Stimulated activated CD8-positive, alpha-beta memory T cell treated with anti-CD3 and anti-CD28 coated beads, Interleukin-15, amount 100 ng/mL, for 1 hour (primary cell): ENCODE results near the gene MOB3C.

Experiments used
- DNase-seq: peaks from one replicate; pipeline ENCODE4 v3.0.0-alpha.2; 2020; ENCODE audit warnings: low read depth

The MOB3C gene

DNA sequence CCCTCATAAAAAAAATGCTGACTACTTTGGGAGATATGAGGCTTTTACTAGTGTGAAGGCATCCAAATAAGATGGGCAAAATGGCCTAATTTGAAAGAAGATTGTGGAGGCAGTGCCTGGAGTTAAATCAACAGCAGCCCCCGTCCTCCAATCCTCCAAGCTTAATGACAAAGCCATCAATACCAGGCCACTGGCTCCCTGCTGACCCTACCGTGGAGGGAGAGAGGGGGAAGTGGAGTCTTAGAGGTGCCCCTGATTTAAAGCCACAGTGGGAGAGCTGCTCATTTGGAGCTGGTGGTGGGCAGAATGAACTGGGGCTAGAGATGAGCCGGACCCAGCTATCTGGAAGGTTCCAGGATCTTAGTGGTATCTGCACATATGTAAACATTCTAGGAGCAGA, 40.8 kb downstream of the MOB3C start:
- no peak for DNase-seq

DNA sequence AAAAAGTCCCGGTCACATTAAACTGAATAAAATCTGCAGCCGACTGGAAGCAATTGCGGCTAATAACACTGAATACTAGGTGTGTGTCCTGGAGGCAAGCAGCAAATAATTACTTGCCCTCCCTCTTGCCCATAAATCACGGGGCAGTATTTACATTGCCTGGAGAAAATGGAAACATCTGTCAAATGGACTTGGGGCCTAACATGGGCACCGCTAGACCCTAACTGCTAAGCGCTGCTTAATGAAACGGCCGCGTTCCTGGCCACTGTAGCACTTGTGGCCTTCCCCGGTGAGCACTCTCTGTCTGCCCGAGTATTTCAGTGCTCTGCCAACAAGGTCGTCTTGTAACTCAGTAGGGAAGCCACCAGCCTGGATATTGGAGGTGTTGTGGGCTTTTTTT, 41.3 kb downstream of the MOB3C start:
- no peak for DNase-seq

DNA sequence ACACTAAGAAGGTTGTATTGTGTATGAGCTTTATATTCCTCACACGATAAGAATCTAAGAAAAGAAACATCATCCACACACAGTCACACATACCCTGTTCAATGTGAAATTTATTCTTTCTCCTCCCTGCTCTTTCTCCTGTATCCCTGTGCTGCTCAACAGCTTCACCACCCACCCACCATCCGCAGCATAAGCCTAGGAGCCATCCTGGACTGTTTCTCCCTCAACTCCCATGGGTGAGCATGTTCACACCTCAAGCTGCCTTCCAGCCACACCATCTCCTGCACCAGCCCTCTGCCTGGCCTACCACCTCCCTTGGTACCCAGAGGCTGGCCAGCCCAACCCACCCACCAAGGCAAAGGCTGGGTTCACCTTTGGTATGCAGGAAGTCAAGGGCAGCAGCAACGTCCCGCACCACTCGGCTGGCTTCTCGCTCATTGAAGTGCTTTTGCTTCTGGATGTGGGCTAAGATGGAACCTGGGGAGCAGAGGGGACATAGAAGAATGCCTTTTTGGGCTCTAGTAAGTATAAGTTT, 44.9 kb downstream of the MOB3C start:
- DNase-seq = no peak

DNA sequence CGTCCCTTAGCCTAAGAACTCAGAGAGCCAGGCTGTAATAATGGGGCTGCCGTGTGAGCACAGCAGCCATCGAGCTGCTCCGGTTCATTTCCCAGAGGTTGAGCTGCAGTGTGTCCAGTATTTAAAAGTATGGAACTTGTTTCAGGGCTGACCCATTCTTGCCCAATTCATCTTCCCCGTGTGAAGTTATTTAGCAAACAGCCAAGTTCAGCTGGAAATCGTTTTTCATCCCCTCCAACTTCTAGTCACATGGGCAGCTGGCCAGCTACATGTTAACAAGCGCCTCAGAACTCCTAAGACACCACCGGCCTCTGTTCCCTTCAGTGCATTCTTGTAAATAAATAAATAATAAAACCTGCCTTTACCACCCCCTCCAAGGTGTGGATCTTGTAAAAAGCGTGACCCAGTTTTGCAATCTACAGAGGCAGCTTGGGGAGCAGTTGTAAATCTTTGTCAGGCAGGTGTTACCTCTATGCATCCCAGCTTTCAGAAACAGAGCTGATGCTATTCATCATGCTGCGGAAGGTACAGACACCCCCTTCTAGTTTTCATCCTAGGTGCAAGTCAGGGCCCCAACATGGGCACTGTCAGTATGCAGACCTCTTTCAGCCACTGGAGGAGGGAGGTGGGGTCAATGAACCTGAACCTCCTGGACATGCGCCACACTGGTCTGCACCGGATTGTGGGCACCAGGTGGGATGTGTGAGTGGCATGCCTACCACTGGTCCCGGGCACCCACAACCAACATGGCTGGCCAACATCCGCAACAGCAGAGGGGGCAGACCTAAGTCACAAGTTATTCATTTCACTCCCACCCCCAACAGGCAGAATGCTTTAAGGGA, 46.5 kb downstream of the MOB3C start:
- DNase-seq = no peak

DNA sequence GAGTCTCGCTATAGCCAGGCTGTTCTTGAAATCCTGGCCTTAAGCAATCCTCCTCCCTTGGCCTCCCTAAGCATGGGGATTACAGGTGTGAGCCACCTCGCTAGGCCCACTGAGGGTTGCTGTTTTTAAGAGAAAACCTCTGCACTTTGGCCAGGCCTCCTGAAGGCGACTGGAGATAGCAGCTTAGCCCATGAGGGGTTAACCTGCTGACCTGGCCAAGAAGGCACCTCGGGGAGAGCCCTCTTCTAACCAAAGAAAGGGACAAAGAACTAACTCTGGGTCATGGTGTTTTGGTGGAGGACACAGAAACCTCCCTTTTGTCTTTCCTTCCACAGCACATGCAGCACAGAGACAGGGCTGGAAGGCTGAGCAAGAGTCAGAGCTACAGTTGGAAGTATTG, 47.5 kb downstream of the MOB3C start:
- no peak for DNase-seq

DNA sequence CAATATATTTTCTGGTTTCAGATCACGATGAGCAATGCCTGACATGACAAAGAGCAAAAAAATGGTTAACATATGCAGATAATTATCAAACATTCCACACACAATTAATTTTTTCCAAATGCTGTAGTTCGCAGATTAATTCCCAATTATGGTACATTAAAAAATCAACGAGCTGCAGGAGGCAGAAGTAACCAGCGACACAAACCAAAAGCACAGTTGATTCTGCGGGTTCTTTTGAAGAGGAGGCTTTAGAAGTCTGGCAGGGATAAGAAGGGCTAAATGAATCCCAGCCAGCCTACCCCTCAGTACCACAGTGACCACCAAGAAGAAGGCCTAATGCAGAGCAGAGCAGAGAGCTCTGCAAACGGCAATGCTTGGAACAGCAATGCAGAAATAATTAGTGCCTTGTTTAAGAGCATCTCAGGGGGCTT, 48.1 kb downstream of the MOB3C start:
- no peak for DNase-seq

DNA sequence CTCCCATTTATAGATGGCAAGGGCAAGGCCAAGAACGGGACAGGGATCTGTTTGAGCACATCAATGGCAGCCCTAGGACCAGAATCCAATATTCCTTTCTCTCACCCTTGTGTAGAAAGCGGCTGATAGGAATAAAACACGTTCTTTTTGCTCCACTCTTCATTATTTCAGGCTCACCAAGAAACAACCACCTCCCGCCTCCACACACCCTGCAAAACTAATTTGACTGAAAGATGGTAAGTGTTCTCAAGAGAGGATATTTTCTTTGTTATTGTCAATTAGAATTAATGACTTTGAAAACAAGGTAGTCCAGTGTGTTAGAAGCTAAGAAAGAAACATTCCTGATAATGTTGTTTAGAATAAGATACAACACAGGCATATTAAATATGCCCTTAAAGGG, 53.3 kb downstream of the MOB3C start:
- no peak for DNase-seq

DNA sequence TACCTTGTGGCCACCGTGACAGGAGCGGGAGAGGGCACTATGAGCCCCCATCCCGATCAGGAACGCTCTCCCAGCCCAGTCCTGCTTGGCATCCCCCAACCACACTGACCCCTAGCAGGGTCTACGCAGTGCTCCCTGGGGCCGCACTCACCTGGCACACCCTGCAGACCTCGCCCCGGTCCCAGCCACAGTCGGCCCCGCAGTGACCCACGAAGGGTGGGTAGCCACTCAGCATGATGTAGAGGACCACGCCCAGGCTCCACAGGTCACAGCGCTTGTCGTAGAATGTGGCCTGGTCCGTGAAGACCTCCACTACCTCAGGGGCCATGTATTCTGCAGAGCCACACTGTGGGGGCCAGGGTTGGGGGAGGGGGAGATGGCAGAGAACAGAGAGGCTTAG, 54.1 kb downstream of the MOB3C start:
- DNase-seq = no peak

DNA sequence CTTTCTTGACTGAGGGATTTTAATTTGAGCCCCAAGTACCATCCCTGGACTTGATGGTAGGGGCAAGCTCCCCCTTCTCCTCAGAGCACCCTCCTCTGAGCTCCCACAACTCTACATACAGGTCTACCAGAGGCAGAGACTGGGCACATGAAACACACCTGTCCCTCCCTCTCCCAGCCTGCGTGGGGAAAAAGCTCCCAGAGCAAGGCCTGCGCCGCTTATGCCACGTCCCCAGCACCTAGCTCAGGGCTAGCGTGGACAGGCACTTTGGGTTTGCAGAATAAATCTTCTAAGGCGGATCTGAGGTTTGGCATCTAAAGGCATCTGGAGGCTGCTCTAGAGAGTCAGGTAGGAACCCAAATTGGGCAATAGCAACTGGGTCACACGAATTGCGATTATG, 57.6 kb downstream of the MOB3C start:
- DNase-seq = no peak

DNA sequence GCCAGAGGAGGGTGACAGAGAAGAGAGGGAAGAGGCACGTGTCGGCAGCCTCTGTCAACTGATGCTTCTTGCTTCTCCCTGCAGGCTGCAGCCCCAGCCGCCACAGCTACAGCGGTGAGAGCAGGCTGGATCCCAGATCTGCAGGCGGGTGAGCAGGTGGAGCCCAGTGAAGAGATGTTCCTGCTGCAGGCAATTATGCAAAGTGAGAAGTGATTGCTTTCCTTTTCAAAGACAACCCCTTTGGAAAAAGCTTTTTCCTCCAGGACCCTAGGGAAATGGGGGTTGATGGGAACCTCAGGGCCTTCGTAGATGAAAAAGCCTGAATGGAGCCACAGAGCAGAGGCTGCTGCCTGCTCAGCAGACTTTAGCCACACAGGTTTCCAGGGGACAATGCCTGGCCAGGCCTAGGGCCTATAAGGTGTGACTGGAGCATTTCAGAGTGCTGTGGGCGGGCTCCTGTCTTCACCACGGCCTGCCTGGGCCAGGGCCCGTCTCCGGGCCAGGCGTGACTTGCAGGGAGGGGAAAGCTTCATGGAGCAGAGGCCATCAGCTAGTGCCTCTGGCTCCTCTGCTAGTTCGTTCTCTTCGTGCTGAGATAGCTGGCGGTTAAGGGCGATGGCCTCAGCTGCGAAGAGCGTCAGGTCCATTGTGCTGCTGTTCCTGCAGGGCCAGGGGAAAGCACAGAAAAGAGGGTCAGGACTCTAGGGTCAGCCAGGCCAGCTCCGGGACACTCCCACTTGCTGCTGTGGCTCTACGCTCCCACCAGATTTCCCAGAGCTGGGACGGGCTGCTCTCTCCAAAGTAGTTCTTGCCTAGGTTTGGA, 58.3 kb downstream of the MOB3C start:
- DNase-seq = no peak
